GM18873 (cell line): ENCODE measurements around the gene THBS1.

ENCODE experiments used
- ATAC-seq: cut with Tn5 transposase; IDR thresholded peaks from one replicate; pipeline ENCODE4 v1.9.1; 2021; ENCODE audit warnings: mild to moderate bottlenecking, moderate library complexity, moderate number of reproducible peaks; ENCODE audit not compliant: unreplicated experiment, low FRiP score

THBS1 gene

DNA sequence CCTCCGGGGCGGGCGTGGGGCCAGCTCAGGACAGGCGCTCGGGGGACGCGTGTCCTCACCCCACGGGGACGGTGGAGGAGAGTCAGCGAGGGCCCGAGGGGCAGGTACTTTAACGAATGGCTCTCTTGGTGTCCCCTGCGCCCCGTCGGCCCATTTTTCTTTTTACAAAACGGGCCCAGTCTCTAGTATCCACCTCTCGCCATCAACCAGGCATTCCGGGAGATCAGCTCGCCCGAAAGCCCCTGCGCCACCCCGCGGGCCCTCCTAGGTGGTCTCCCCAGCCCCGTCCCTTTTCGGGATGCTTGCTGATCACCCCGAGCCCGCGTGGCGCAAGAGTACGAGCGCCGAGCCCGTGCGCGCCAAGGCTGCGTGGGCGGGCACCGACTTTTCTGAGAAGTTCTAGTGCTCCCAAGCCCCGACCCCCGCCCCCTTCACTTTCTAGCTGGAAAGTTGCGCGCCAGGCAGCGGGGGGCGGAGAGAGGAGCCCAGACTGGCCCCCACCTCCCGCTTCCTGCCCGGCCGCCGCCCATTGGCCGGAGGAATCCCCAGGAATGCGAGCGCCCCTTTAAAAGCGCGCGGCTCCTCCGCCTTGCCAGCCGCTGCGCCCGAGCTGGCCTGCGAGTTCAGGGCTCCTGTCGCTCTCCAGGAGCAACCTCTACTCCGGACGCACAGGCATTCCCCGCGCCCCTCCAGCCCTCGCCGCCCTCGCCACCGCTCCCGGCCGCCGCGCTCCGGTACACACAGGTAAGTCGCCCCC is at the start of gene THBS1:
TSS of gene THBS1 (plus strand) at position 595 of the 757 bp plus-strand sequence. CDS start 779 bp downstream, outside the sequence.
- no peak for ATAC-seq

DNA sequence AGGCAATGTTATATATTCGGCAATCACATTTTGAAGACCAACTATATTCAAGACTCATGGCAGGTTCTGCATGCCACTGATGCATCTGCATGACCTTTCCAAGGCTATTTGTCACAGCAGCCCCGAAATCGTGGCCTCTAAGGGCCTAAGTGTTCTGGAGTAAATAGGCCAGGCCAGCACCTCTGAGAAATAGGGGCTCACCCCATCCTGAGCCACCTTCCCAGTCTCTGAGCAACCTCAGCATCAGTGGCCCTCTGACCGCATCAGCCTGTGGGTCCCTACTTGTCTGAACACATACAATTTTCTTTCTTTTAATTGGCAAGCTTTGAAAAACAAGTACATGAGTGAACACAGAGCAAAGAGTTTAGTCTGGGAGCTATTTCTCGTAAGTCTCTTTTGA is 45.9 kb upstream of the THBS1 start:
- no peak for ATAC-seq

DNA sequence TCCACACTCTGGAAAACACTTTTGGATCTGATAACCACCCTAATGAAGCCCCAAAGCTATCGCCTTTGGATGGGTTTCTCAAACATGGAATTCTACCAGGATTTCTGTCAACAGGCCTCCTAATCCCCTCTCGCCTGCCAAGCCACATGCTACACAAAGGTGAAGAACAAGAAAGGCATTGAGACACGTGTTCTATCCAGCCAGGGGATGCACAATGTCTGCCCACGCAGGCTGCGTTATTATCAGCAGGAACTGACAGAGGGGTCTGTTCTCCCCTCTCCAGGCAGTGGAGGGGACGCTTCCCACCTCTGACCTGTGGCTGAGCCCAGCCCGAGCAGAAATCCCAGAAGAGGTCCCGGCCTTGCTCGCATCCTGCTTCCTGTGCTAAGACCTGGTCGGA is 45.4 kb upstream of the THBS1 start:
- no peak for ATAC-seq

DNA sequence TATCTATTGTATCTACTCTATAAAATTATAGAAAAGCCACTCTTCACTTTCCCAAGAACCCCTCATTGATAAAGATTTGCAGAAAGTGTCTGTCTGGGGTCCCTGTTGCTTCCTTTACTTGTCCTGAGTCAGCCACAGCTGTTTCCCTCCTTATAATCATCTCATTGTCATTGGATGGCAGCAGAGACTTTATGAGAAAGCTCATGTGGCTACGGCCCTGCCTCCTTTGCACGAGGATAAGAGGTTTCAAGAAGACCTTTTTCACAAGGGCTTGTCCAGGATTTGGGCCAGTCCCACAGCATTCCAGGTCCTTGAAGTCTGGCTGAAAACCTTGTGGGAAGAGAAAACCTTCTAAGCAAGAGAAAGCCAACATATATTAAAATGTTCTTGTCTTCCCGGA is 41.9 kb upstream of the THBS1 start:
- ATAC-seq, result no peak

DNA sequence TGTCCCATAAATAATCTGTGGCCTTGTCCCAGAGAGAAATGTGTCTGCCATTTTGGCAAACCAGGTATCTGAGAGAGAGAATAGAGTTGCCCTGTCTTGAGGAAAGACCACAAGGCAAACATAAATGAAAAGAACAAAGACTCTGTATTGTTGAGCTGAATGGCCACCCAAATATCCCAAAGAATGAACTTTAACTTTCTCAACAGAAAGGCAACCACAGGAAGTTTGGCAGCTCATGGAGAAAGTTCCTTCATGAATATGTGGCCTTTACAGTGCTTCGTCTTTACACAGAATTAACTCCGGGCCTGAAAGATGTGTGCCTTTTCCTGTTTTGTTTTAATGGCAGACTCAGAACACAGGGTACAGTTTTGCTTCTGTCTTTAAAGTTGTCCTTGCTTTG is 41.4 kb upstream of the THBS1 start:
- ATAC-seq, result no peak

DNA sequence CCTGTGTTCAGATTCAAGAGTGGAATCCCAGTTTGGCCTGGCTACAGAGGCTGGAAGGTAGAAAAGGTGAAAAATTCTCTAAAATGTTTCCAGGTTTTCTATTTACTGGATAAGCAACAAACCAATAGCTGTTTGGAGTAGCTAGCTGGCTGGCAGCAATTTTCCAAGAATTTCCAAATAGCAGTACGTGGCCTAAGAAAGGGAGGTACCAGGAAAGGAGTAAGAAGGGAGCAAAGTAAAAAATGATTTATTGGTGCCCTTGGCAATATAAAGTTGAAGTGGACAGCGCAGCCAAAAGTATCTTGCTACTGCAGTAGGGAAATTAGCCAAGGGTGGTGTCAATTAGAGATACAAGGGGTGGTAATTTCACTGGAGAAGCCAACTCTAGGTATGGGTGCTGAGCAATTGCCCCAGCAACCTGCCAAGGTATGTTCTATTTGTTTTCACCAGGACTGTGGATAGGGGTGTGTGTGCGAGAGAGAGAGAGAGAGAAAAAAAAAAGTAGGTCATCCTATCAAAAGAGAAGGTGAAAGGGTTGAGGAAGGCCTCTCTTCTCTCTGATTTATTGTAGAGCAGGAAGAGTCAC is 40.8 kb upstream of the THBS1 start:
- ATAC-seq, result no peak

DNA sequence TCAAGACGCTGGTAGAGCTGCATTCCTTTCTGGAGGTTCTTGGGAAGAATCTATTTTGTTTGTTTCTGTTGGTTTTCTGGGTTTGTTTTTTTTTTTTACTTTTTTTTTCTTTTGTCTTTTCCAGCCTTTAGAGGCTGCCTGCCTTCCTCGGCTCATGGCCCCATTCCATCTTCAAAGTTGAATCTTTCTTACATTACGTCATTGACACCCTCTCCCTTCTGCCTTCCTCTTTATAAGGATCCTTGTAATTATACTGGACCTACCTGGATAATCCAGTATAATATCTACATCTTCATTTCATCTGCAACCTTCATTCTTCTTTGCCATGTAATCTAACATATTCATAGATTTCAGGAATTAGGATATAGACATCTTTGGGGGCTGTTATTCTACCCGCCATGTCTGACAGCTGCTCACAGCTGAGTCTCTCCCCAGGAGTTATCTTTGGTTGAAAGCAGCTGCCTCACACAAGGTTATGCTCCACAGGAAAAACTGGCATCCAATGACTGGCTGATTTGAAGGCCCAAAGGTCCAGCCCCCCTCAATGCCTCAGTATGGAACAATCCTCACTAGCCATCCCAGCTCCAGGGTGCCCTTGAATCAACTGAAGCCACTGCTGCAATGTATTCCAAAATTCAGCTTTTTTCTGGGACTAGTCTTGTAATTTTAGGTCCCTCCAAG is 38.4 kb upstream of the THBS1 start:
- ATAC-seq, result no peak

DNA sequence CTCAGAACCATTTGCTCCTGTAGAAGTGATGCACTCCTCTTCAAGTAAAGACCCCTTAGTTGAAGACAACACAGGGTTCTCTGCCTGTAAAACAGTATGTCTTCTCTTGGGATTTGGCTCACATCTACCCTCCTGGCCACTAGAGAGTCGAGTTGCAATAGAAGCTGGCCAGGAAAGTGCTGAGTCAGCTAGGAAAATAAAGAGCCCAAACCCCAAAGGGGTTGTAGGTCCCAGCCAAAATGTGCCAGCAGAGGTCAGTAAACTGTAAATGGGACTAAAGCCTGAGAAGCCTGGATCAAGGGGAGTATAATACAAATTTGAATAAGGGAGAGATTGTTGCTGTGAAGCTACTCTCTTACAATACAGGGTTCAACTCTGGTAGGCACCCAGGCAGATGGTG is 37.2 kb upstream of the THBS1 start:
- ATAC-seq, result no peak

DNA sequence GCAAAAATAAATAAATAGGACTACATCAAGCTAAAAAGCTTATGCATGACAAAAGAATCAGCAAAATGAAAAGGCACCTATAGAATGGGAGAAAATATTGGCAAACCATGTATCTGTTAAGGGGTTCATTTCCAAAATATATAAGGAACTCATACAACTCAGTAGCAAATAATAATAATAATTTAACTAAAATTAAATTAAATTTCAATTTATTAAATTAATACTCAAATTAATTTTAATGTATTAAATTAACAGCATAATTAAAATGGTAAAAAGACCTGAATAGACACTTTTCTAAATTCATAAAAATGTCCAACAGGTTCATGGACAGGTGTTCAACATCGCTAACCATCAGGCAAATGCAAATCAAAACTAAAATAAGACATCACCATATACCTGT is 34.0 kb upstream of the THBS1 start:
- ATAC-seq, result no peak

DNA sequence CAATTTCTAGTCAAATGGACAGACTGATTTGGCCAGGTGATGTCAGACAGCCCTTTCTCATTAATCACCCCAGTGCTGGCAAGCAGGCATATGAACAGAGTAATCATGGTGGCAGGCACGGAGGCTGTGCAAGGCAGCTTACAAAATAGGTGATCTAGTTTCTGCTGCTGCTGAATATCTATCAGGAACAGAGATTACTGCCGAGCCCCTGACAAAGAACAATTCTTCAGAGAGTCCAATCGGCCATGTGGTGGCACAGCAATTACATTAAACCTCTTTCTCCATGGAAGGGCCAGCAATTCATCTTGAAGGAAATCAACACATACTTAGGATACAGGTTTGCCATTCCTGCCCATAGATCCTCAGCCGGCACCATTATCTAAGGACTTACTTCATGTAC is 32.3 kb upstream of the THBS1 start:
- no peak for ATAC-seq

DNA sequence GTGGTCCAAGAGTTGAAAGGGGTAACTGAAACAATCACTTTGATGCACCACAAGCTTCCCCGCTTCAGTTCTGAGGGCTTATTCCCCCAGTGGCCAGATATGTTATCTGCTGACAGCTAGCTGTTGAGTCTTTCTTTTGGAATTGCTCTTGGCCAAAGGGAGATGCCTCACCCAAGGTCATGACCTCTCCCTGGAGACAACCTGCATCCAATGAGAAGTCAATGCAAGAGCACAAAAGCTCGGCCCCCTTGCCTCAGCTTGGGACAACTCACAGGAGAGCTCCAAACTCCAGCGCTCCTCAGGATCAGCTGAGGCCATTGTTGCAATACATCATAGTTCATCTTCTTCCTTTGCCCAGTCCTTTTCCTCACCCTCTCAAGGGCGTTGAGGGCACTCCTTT is 31.0 kb upstream of the THBS1 start:
- ATAC-seq, result no peak

DNA sequence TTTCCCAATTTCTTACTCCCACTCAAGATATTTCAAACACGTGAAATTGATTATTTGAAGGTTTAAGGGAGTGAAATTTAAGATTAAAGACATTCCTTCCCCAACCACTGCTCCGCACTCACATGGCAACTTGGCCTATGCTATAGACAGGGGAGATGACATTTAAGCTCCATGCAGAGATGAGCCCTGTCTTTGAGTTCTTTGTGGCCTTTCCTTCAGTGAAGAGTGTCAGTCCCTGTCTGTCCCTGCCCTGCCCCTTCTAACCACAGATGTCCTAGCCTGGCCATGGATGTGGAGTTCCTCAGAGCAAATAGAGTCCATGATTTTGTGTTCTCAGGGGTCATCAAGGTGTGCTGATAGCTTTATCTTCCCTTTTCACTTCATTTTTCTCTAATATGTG is 29.4 kb upstream of the THBS1 start:
- no peak for ATAC-seq

DNA sequence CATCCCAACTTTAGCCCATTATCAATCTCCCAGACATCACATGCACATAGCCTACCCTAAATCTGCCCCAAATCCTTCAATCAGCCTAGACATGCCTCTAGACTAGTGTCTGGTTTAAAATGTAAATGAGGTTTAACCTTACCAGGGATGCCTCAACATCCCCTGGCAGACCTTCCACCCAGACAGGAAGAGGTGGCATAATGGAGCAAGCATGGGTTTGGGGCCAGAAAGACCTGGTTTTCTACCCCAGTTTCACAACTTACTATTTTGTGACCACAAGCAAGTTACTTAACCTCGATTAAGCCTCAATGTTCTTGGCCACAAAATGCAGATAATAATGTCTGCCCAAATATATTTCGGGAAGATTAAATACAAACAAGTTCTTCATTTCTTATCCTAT is 28.3 kb upstream of the THBS1 start:
- no peak for ATAC-seq

DNA sequence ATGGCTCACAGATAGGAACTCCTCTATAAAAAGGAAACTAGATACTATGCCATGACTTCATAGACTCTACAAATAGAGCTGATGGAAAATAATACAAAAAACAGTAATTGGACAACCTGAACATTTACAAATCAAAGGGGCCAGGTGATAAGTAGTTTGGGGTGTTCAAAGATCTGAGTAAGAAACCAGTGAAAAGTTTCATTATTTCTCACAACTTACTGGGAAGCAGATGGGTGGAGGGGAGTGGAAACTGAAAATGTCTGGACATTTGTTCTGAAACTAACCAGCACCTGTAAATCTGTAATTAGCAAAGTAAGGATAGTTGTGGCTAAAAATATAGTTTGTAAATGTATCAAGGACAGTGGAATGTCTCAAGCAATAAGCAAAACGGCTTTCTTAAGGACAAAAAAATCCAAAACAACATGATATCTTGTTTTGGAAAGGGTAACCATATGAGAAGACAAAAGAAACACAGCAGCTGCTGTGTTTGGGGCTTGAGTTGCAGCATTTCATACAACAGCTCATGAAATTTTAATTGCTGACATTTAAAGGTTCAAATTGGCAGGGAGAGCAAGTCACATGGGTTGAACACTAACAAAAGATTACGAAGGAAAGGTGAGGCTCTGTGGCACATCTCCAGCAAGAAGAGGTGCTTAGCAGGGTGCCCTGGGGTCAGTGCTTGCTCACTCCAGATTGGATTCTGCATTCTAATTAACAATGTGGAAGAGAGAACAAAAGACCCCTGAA is 26.8 kb upstream of the THBS1 start:
- no peak for ATAC-seq

DNA sequence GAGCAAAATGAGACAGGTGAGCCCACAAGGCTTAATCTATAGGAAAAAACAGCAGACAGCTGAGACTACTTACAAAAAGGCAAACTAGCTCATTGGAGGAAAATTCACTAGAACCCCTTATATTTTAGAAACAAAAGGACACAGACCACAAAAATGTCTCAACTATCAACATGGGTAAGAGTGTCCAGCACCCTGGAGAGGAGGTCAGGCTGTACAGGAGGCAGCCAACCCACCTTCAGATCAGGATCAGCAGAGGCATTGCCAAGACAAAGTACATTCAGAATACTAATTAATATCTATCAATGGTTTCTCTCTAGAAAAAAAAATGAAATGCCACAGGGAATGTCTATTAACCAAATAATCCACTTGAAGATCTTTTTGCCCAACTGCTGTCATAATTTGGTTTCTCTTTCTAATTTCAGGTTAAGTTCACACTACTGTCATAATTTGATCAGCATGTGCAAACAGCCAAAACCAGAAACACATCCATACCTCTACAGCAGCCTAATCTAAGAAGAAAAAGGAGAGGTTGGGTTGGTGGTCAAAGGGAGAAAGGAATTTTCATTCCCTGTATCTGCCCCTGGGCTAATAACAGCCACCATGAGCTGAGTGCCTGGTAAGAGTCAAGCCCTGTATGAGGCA is 26.0 kb upstream of the THBS1 start:
- ATAC-seq, result no peak

DNA sequence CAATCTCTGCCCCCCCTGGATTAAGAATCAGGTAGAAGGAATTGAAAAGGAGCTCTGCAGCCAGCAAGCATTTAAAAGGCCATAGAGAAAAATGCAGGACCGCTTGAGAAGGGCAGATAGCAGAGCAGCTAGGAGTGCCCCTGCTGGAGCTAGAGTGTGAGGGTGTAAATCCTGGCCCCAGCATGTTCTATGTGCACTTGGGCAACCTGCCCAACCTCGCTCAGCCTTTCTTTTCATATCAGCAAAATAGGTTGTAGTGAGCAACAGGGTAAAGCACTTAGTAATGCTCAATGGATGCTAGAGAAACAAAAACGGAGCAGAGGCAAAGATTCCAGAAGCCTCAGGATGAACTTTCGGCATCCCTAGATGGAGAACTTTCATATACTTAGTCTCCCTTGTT is 25.0 kb upstream of the THBS1 start:
- ATAC-seq, result no peak

DNA sequence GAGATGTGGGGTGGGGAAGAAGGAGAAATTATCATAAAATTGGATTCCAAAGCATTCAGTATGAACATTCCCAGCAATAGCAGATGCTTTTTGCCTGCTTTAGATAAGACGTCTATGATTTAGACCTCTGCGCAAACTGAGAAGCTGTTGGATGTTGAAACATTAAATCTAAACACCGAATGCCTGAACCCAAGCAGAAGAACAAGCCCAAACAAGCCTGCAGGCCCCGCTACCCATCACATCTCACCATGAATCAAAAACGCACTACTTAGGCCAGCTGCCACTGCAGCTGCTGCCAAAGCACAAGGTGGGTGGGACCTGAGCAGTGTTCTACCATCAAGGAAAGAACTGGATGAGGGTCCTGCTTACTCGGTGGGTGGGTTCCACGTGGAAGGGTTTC is 24.4 kb upstream of the THBS1 start:
- no peak for ATAC-seq

DNA sequence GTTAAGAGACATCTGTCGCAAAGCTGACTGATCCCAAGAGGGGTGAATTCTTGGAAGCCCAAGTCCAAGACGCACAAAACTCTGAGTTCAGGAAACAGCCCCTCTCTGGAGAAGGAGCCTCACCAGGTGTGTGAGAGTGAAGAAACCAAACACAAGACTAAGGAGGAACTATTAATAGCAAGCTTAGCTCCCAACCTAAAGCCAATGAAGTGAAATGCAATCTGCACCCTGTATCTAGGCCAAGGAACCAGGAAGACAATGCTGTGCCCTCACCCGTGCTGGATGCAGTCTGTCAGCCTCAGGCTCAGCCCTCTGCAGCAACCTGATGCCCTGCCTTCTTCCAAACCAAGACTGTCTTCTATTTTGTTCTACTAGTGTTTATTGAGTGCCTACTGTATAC is 22.5 kb upstream of the THBS1 start:
- no peak for ATAC-seq

DNA sequence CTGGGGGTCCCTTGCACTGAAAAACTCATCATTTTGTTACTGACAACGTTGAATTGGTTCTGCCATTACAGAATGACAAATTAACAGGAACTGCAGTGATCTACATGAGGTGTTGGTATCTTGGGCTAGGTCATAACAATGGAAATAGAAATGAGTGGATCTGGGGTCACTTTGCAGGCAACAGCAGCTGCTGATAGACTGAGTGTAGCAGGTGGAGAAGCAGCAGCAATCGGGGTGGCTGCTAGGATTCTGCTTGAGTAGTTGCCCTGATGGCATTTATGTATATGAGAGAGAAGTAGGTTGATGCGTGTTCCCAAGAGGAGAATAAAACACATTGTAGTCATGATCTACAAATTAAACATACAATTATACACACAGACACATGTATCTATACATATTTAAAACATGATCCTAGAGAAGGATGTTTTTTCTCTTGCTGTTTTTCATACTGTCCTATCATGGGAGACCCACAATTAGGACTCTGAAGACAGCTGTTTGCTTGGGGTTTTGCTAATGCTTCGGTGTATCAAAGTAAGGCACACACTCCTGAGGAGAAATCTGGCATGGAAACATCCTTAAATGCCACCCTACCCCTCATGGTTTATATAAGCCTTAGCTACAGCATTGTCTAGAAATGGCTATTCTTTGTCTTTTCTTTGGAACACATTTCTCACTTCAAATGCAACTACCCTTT is 15.8 kb upstream of the THBS1 start:
- ATAC-seq, result no peak

DNA sequence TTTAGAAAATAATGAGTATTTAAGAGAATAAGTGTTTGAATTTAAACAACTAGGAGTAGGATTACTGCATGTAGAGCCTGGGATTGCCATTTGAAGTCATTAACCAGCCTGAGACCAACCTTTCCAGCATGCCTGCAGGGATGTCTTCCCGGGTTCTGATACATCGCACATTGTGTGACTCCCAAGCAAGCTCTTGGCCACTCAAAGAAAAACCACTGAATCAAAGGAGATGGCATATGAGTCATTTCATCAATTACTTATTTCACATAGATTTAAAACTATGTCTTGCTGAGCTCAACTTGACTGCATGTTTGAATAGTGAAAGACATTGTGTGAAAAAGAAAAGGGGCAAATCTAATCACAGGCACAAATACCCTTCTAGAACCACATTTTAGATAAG is 15.0 kb upstream of the THBS1 start:
- ATAC-seq, result no peak
